ENCODE data around the gene CTRB1.

CTRB1 gene

DNA sequence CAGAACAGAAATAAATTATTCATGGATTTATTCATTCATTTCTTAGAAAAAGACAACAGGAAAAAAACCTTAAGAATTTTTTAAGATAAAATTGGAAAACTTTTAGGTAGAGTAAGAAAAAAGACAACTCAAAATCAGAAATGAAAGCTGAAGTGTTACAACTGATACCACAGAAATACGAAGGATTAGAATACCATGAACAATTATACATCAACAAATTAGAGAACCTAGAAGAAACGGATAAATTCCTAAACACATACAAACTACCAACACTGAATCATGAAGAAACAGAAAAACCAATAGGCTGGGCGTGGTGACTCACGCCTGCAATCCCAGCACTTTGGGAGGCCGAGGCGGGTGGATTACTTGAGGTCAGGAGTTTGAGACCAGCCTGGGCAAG, 39.6 kb upstream of the CTRB1 start:
- Histone ChIP-seq H4K5ac (ENCODE audit: low read length) (no peak overlapping the region), H3K36me3 (ENCODE audit: control insufficient read depth, insufficient read depth, low read length) (no peaks in the 10 kb centered on the region), H3K4me1 (ENCODE audit: control insufficient read depth, low read depth, low read length) (no peaks in the 10 kb centered on the region), H2BK5ac (ENCODE audit: low read length) (no peak overlapping the region), H3K18ac (ENCODE audit: low read length) (no peak overlapping the region), H3K4ac (ENCODE audit: low read depth, low read length) (no peak overlapping the region), H3K9ac (ENCODE audit: low read length) (no peak overlapping the region), H3K79me2 (ENCODE audit: control insufficient read depth, insufficient read depth, low read length) (no peaks in the 10 kb centered on the region), H3K79me1 (ENCODE audit: low read length) (no peaks in the 10 kb centered on the region), H3K27me3 (ENCODE audit: insufficient read depth, low read length, poor library complexity) (no peaks in the 10 kb centered on the region), H3K56ac (ENCODE audit: low read length) (no peak overlapping the region), H3K27ac (ENCODE audit: low read depth, low read length) (no peak overlapping the region), H3K4me3 (ENCODE audit: low read length) (no peak overlapping the region), H4K8ac (ENCODE audit: low read depth, low read length) (no peak overlapping the region), H2BK15ac (replicated peaks; ENCODE audit: low read depth) (no peak overlapping the region), H3K23ac (ENCODE audit: low read length) (no peak overlapping the region), H2BK120ac (ENCODE audit: low read depth, low read length) (no peak overlapping the region), H3K4me2 (ENCODE audit: low read length) (no peak overlapping the region), H2AK5ac (ENCODE audit: low read length) (no peak overlapping the region)
- no peak for DNase-seq
- no CpG with 5 or more reads among the region's 6 CpGs for WGBS (ENCODE audit: extremely low coverage, insufficient coverage, low lambda C conversion rate)

GRCh38 chr16:75181630-75182029, 37.2 kb upstream of the CTRB1 start:
- Histone ChIP-seq H3K27me3 (ENCODE audit: insufficient read depth, low read length, poor library complexity) (no peaks in the 10 kb centered on the region), H2BK5ac (ENCODE audit: low read length) (no peak overlapping the region), H3K79me1 (ENCODE audit: low read length) (no peaks in the 10 kb centered on the region), H3K79me2 (ENCODE audit: control insufficient read depth, insufficient read depth, low read length) (no peaks in the 10 kb centered on the region), H3K9ac (ENCODE audit: low read length) (no peak overlapping the region), H3K4me1 (ENCODE audit: control insufficient read depth, low read depth, low read length) (no peaks in the 10 kb centered on the region), H3K18ac (ENCODE audit: low read length) (no peak overlapping the region), H4K8ac (ENCODE audit: low read depth, low read length) (no peak overlapping the region), H3K4ac (ENCODE audit: low read depth, low read length) (no peak overlapping the region), H3K36me3 (ENCODE audit: control insufficient read depth, insufficient read depth, low read length) (no peaks in the 10 kb centered on the region), H2AK5ac (ENCODE audit: low read length) (no peak overlapping the region), H3K4me2 (ENCODE audit: low read length) (no peak overlapping the region), H3K56ac (ENCODE audit: low read length) (no peak overlapping the region), H2BK15ac (replicated peaks; ENCODE audit: low read depth) (no peak overlapping the region), H4K5ac (ENCODE audit: low read length) (no peak overlapping the region), H2BK120ac (ENCODE audit: low read depth, low read length) (no peak overlapping the region), H3K4me3 (ENCODE audit: low read length) (no peak overlapping the region), H3K27ac (ENCODE audit: low read depth, low read length) (no peak overlapping the region), H3K23ac (ENCODE audit: low read length) (no peak overlapping the region)
- WGBS (ENCODE audit: extremely low coverage, insufficient coverage, low lambda C conversion rate): no CpG with 5 or more reads among the region's 3 CpGs
- DNase-seq: no peak

GRCh38 chr16:75188832-75189477, 29.8 kb upstream of the CTRB1 start:
- no peak overlapping the region for H3K4me2 ChIP-seq (ENCODE audit: low read length)
- no peak overlapping the region for H2BK15ac ChIP-seq (replicated peaks; ENCODE audit: low read depth)
- no peaks in the 10 kb centered on the region for H3K4me1 ChIP-seq (ENCODE audit: control insufficient read depth, low read depth, low read length)
- no peak overlapping the region for H3K18ac ChIP-seq (ENCODE audit: low read length)
- H3K36me3 ChIP-seq (ENCODE audit: control insufficient read depth, insufficient read depth, low read length): no peaks in the 10 kb centered on the region
- no peak overlapping the region for H3K9ac ChIP-seq (ENCODE audit: low read length)
- no peak overlapping the region for H2AK5ac ChIP-seq (ENCODE audit: low read length)
- H3K27ac ChIP-seq (ENCODE audit: low read depth, low read length): no peak overlapping the region
- no peak overlapping the region for H4K5ac ChIP-seq (ENCODE audit: low read length)
- DNase-seq: no peak
- no peak overlapping the region for H3K23ac ChIP-seq (ENCODE audit: low read length)
- no peaks in the 10 kb centered on the region for H3K27me3 ChIP-seq (ENCODE audit: insufficient read depth, low read length, poor library complexity)
- H3K4ac ChIP-seq (ENCODE audit: low read depth, low read length): no peak overlapping the region
- H4K8ac ChIP-seq (ENCODE audit: low read depth, low read length): no peak overlapping the region
- no peak overlapping the region for H2BK5ac ChIP-seq (ENCODE audit: low read length)
- no peak overlapping the region for H2BK120ac ChIP-seq (ENCODE audit: low read depth, low read length)
- H3K79me2 ChIP-seq (ENCODE audit: control insufficient read depth, insufficient read depth, low read length): no peaks in the 10 kb centered on the region
- WGBS (ENCODE audit: extremely low coverage, insufficient coverage, low lambda C conversion rate): no CpG with 5 or more reads among the region's 14 CpGs
- no peak overlapping the region for H3K56ac ChIP-seq (ENCODE audit: low read length)
- no peak overlapping the region for H3K4me3 ChIP-seq (ENCODE audit: low read length)
- H3K79me1 ChIP-seq (ENCODE audit: low read length): no peaks in the 10 kb centered on the region

- Histone ChIP-seq H2AK5ac (ENCODE audit: low read length) (no peak overlapping the region), H3K79me2 (ENCODE audit: control insufficient read depth, insufficient read depth, low read length) (no peaks in the 10 kb centered on the region), H2BK5ac (ENCODE audit: low read length) (no peak overlapping the region), H2BK15ac (replicated peaks; ENCODE audit: low read depth) (no peak overlapping the region), H3K4me2 (ENCODE audit: low read length) (no peak overlapping the region), H4K5ac (ENCODE audit: low read length) (no peak overlapping the region), H3K79me1 (ENCODE audit: low read length) (no peaks in the 10 kb centered on the region), H3K9ac (ENCODE audit: low read length) (no peak overlapping the region), H3K56ac (ENCODE audit: low read length) (no peak overlapping the region), H3K27ac (ENCODE audit: low read depth, low read length) (no peak overlapping the region), H3K4me1 (ENCODE audit: control insufficient read depth, low read depth, low read length) (no peaks in the 10 kb centered on the region), H2BK120ac (ENCODE audit: low read depth, low read length) (no peak overlapping the region), H3K27me3 (ENCODE audit: insufficient read depth, low read length, poor library complexity) (no peaks in the 10 kb centered on the region), H4K8ac (ENCODE audit: low read depth, low read length) (no peak overlapping the region), H3K4ac (ENCODE audit: low read depth, low read length) (no peak overlapping the region), H3K4me3 (ENCODE audit: low read length) (no peak overlapping the region), H3K18ac (ENCODE audit: low read length) (no peak overlapping the region), H3K23ac (ENCODE audit: low read length) (no peak overlapping the region), H3K36me3 (ENCODE audit: control insufficient read depth, insufficient read depth, low read length) (no peaks in the 10 kb centered on the region)
- no CpG with 5 or more reads among the region's 8 CpGs for WGBS (ENCODE audit: extremely low coverage, insufficient coverage, low lambda C conversion rate)
- no peak for DNase-seq
Measured at GRCh38 chr16:75189638-75190245, 29.0 kb upstream of the CTRB1 start.

- H2BK120ac ChIP-seq (ENCODE audit: low read depth, low read length): no peak overlapping the region
- H2BK15ac ChIP-seq (replicated peaks; ENCODE audit: low read depth): no peak overlapping the region
- H3K36me3 ChIP-seq (ENCODE audit: control insufficient read depth, insufficient read depth, low read length): no peaks in the 10 kb centered on the region
- H3K79me1 ChIP-seq (ENCODE audit: low read length): no peaks in the 10 kb centered on the region
- no peak overlapping the region for H3K56ac ChIP-seq (ENCODE audit: low read length)
- H2BK5ac ChIP-seq (ENCODE audit: low read length): no peak overlapping the region
- WGBS (ENCODE audit: extremely low coverage, insufficient coverage, low lambda C conversion rate): no CpG with 5 or more reads among the region's 21 CpGs
- H3K23ac ChIP-seq (ENCODE audit: low read length): no peak overlapping the region
- no peak overlapping the region for H3K18ac ChIP-seq (ENCODE audit: low read length)
- no peak overlapping the region for H3K9ac ChIP-seq (ENCODE audit: low read length)
- H2AK5ac ChIP-seq (ENCODE audit: low read length): no peak overlapping the region
- no peak overlapping the region for H3K27ac ChIP-seq (ENCODE audit: low read depth, low read length)
- no peaks in the 10 kb centered on the region for H3K27me3 ChIP-seq (ENCODE audit: insufficient read depth, low read length, poor library complexity)
- no peak overlapping the region for H3K4ac ChIP-seq (ENCODE audit: low read depth, low read length)
- no peak for DNase-seq
- H3K4me1 ChIP-seq (ENCODE audit: control insufficient read depth, low read depth, low read length): no peaks in the 10 kb centered on the region
- no peaks in the 10 kb centered on the region for H3K79me2 ChIP-seq (ENCODE audit: control insufficient read depth, insufficient read depth, low read length)
- no peak overlapping the region for H3K4me2 ChIP-seq (ENCODE audit: low read length)
- H3K4me3 ChIP-seq (ENCODE audit: low read length): no peak overlapping the region
- no peak overlapping the region for H4K8ac ChIP-seq (ENCODE audit: low read depth, low read length)
- H4K5ac ChIP-seq (ENCODE audit: low read length): no peak overlapping the region
Measured at GRCh38 chr16:75192606-75193264, 26.1 kb upstream of the CTRB1 start.

All from mesendoderm (in vitro differentiated cells).